RWPE1 (cell line): ENCODE data around the gene LPAR1.
"Not testable (repeated sequence)": the region's sequence is repeated elsewhere in the genome, so short reads cannot be mapped to it uniquely, and the experiment has no call there.

Experiments used
- CTCF ChIA-PET: fragments of 350-600 bp; sonication (Branson Sonifier 250); formaldehyde crosslinking; extraction: SDS; loops from one replicate; lab custom pipeline; 2021; lab: Yijun Ruan, JAX
- POLR2A ChIA-PET: fragments of 400-600 bp; formaldehyde crosslinking; extraction: SDS; loops from one replicate; lab custom pipeline; 2020; ENCODE audit warnings: antibody characterized with exemption; ENCODE audit not compliant: low non-redundant PET; lab: Yijun Ruan, JAX
- DNase-seq: peaks from one replicate; pipeline ENCODE4 v3.0.0; 2012; ENCODE audit warnings: low spot score
- H3K27ac ChIP-seq: fragments of 450-650 bp; 2 replicates; pipeline ENCODE4 v1.5.1; 2017
- CTCF ChIP-seq: fragments of 450-650 bp; conservative IDR thresholded peaks from 2 replicates; pipeline ENCODE4 v1.5.1; 2017; ENCODE audit warnings: low read depth, mild to moderate bottlenecking

The LPAR1 gene

GRCh38 chr9:110871736-110872135 lies 166.5 kb downstream of the LPAR1 start:
- H3K27ac ChIP-seq = no peak overlapping the region
- TF ChIP-seq CTCF = no peak
- DNase-seq = no peak
- CTCF ChIA-PET = no interaction called here
- POLR2A ChIA-PET = no interaction called here

- ChIA-PET POLR2A (no interaction called here), CTCF (no interaction called here)
- H3K27ac ChIP-seq = no peak overlapping the region
- no peak for TF ChIP-seq CTCF
- DNase-seq = no peak
Observed at GRCh38 chr9:110869931-110870330, 168.3 kb downstream of the LPAR1 start.

DNA sequence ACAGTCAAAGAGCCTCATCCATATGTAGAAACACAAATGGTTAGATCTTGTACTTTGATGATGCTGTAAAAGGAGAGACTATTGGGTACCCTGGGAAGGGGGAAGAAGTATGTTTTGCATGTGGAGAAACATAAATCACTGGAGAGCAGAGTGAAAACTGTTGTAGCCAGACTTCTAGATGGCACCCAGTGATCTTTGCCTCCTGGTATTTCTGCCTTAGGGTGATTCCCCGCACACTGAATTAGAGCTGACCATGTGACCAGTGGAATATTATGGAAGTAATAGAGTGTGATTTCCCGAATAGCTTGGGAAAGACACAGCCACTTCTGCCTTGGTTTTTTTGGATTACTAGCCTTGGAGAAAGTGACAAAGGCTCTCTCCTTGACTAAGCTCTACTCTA lies 174.3 kb downstream of the LPAR1 start:
- ChIA-PET CTCF (interaction anchor here (0.6 kb wide), 1 partner anchor 33 kb away, joined by 3 read pairs; no protein-coding TSS in a partner anchor), POLR2A (no interaction called here)
- TF ChIP-seq CTCF = no peak
- DNase-seq = no peak
- H3K27ac ChIP-seq = no peak overlapping the region

GRCh38 chr9:110861370-110862110 lies 176.7 kb downstream of the LPAR1 start:
- DNase-seq, H3K27ac ChIP-seq, CTCF ChIA-PET, POLR2A ChIA-PET: not testable (repeated sequence)

- CTCF ChIA-PET = no interaction called here
- no peak for TF ChIP-seq CTCF
- H3K27ac ChIP-seq = no peak overlapping the region
- DNase-seq = no peak
- POLR2A ChIA-PET = no interaction called here
Observed at GRCh38 chr9:110856772-110857171, 181.5 kb downstream of the LPAR1 start.

GRCh38 chr9:110850401-110851135 lies 187.7 kb downstream of the LPAR1 start:
- no peak for DNase-seq
- H3K27ac ChIP-seq = no peak overlapping the region
- CTCF ChIA-PET = no interaction called here
- POLR2A ChIA-PET = no interaction called here
- no peak for TF ChIP-seq CTCF

DNA sequence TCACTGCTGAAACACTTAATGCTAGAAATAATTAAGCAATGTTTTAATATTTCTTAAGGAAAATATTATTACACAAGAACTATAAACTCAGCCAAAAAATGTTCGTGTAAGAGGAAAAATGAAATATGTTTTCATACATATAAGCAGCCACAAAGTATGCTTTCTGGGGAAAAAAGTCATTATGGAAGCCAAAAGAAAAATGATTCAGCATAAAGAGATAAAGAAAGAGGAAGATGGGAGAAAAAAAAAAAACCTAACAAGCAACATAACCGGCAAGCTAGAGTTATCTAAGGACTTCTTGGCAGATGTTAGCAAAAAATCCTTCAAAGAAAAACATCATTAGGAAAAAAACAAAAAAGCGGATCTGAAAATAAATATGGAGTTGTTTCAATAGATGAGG lies 190.6 kb downstream of the LPAR1 start:
- no peak for DNase-seq
- ChIA-PET POLR2A (no interaction called here), CTCF (interaction anchor here (0.7 kb wide), 1 partner anchor 458 kb away, joined by 5 read pairs; no protein-coding TSS in a partner anchor)
- H3K27ac ChIP-seq = no peak overlapping the region
- TF ChIP-seq CTCF = no peak
